Measurements from ENCODE around the gene EMILIN2. TPM values are rescaled to one million over a fixed set of nuclear protein-coding genes. Genes with fewer than 3 reads are reported as not detected.

EMILIN2 gene
- total RNA-seq, 2 donors from 2014 or later: 33.6 to 38.6 TPM

DNA sequence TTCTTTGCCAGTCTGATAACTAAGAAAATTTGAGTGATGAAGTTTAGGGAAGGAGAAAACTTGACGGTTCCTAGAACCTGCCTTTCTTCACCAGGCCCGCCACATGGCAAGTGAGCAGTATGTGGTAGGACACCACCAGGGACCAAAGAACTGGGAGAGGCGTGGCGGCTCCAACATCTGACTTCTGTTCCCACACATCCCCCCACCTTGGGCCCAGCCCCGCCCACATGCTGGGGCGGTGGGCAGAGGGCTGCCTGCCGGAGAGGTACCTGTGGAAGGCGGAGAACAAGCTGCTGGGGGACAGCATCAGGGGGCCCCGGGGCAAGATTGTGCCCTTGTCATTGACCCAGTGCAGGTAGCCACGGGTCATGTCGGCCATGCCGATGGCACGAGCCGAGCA is 75.0 kb downstream of the EMILIN2 start:
- H3K4me3 ChIP-seq: no peak overlapping the region
- peaks cover 9% of the 10 kb centered on the region for H3K4me1 ChIP-seq (replicated peaks)
- H3K27ac ChIP-seq: no peak overlapping the region
- no peak for DNase-seq (ENCODE audit: low spot score)
- intact Hi-C loops (cut with DNase I): no loop called here
- 95% methylated on average over 14 of the region's 14 CpGs for WGBS
- H3K27me3 ChIP-seq (replicated peaks; ENCODE audit: insufficient read depth): no peaks in the 10 kb centered on the region
- H3K9me3 ChIP-seq: no peaks in the 10 kb centered on the region
- TF ChIP-seq, protein P1, sequence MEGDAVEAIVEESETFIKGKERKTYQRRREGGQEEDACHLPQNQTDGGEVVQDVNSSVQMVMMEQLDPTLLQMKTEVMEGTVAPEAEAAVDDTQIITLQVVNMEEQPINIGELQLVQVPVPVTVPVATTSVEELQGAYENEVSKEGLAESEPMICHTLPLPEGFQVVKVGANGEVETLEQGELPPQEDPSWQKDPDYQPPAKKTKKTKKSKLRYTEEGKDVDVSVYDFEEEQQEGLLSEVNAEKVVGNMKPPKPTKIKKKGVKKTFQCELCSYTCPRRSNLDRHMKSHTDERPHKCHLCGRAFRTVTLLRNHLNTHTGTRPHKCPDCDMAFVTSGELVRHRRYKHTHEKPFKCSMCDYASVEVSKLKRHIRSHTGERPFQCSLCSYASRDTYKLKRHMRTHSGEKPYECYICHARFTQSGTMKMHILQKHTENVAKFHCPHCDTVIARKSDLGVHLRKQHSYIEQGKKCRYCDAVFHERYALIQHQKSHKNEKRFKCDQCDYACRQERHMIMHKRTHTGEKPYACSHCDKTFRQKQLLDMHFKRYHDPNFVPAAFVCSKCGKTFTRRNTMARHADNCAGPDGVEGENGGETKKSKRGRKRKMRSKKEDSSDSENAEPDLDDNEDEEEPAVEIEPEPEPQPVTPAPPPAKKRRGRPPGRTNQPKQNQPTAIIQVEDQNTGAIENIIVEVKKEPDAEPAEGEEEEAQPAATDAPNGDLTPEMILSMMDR (IDR thresholded peaks at IDR 0.05): no peak
- no peak for TF ChIP-seq POLR2AphosphoS5 (IDR thresholded peaks at IDR 0.05)
- no peak for TF ChIP-seq POLR2A (IDR thresholded peaks at IDR 0.05)
- peaks cover 0 to 13% of the 10 kb centered on the region in 2 donors for H3K36me3 ChIP-seq

DNA sequence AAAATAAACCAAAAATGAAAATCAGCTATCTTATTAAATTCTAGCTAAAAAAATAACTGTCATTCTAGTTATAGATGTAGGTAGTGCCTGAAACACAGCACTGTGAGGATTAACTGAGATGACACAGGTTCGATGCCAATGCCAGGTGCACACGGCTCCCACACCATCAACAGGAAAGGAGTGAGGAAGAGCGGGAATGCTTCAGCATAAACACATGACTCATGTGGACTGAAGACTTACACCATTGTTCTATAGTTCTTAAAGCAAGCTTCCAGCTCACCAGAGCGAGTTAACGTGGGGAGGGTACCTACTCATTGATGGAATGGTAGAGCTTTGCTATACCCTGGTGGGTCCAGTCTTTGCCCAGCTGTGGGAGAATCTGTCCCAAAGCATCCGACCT is 76.7 kb downstream of the EMILIN2 start:
- H3K36me3 ChIP-seq: peaks cover 0 to 13% of the 10 kb centered on the region in 2 donors
- 85% methylated on average over 6 of the region's 6 CpGs for WGBS

DNA sequence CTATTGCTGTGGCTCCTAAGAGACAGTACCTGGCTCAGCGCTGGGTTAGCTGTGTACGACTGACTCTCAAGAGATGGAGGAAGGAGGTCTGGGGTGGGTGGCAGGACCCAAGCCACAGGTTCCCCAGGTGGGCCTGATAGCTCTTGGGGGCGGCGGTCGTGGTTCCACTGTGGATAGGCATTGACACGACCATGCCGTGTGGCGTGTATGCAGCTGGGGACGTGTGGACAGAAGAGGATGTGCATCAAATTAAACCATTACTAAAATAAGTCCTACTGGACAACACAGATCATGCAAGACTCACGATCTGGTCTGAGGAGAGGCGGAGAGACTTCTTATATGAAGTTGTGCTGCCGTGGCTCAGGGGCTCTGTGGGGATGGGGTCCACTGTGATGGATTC is 78.1 kb downstream of the EMILIN2 start:
- H3K27me3 ChIP-seq (replicated peaks; ENCODE audit: insufficient read depth): no peaks in the 10 kb centered on the region
- intact Hi-C loops (cut with DNase I): no loop called here
- no peaks in the 10 kb centered on the region for H3K9me3 ChIP-seq
- TF ChIP-seq, protein P1 (IDR thresholded peaks at IDR 0.05): no peak
- TF ChIP-seq POLR2A (IDR thresholded peaks at IDR 0.05): no peak
- TF ChIP-seq POLR2AphosphoS5 (IDR thresholded peaks at IDR 0.05): no peak
- no peak for DNase-seq (ENCODE audit: low spot score)
- H3K36me3 ChIP-seq: peaks cover 0 to 13% of the 10 kb centered on the region in 2 donors
- 92% methylated on average over 12 of the region's 12 CpGs for WGBS
- no peaks in the 10 kb centered on the region for H3K4me1 ChIP-seq (replicated peaks)
- H3K4me3 ChIP-seq: no peak overlapping the region
- H3K27ac ChIP-seq: no peak overlapping the region

More for the DNA sequence above, 76.7 kb downstream of the EMILIN2 start:
- intact Hi-C loops (cut with DNase I): no loop called here
- Histone ChIP-seq H3K27ac (no peak overlapping the region), H3K4me1 (replicated peaks) (peaks cover 4% of the 10 kb centered on the region), H3K4me3 (no peak overlapping the region), H3K9me3 (no peaks in the 10 kb centered on the region), H3K27me3 (replicated peaks; ENCODE audit: insufficient read depth) (no peaks in the 10 kb centered on the region)
- TF ChIP-seq, protein P1 (IDR thresholded peaks at IDR 0.05): no peak
- no peak for TF ChIP-seq POLR2A (IDR thresholded peaks at IDR 0.05)
- TF ChIP-seq POLR2AphosphoS5 (IDR thresholded peaks at IDR 0.05): no peak
- DNase-seq (ENCODE audit: low spot score): no peak

DNA sequence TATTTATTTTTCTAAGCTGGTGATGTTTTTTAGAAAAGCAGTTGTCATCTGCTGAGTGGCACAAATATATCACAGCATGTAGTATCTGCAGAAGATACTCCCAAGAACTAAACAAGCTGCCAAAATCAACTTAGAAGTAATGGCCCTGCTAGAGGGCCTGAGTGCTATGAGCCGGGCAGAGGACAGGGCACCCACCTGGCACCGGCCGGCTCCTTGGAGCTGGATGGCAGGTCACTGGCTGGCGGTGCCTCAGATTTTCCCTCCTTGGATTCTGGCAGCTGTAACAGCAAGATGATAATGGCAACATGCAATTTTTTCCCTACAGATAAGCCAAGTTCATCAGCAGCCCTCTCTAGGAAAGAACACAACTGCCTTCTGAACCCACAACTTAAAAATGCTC is 79.7 kb downstream of the EMILIN2 start:
- TF ChIP-seq, protein P1 (IDR thresholded peaks at IDR 0.05): no peak
- TF ChIP-seq POLR2A (IDR thresholded peaks at IDR 0.05) (no peak), POLR2AphosphoS5 (IDR thresholded peaks at IDR 0.05) (no peak)
- DNase-seq (ENCODE audit: low spot score): no peak
- peaks cover 0 to 13% of the 10 kb centered on the region in 2 donors for H3K36me3 ChIP-seq
- H3K27me3 ChIP-seq (replicated peaks; ENCODE audit: insufficient read depth): no peaks in the 10 kb centered on the region
- no peaks in the 10 kb centered on the region for H3K9me3 ChIP-seq
- no peak overlapping the region for H3K4me3 ChIP-seq
- H3K27ac ChIP-seq: no peak overlapping the region
- WGBS: 78% methylated on average over 4 of the region's 4 CpGs
- intact Hi-C loops (cut with DNase I): no loop called here
- H3K4me1 ChIP-seq (replicated peaks): no peaks in the 10 kb centered on the region

DNA sequence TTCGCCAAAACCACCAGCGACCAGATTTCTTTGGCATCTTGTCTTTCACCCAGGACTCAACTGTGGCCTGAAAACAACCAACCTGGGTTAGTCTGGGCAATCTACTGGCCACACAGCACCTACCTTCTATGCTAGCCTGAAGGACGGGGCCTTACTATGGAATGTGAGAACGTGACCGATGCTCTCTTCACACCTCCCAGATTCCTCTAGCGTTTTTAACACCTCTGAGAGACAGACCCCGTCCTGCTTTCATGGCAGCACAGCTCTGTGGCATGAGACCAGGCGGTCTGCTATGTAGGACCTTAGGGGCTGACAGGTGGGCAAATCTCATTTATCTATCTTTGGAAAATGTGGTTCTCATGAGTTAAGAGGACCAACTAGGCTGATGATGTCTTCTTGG is 80.9 kb downstream of the EMILIN2 start:
- no peak for DNase-seq (ENCODE audit: low spot score)
- Histone ChIP-seq H3K4me3 (no peak overlapping the region), H3K9me3 (no peaks in the 10 kb centered on the region), H3K27me3 (replicated peaks; ENCODE audit: insufficient read depth) (no peaks in the 10 kb centered on the region), H3K36me3 (peaks cover 0 to 13% of the 10 kb centered on the region in 2 donors), H3K4me1 (replicated peaks) (no peaks in the 10 kb centered on the region), H3K27ac (no peak overlapping the region)
- intact Hi-C loops (cut with DNase I): no loop called here
- 88% methylated on average over 8 of the region's 8 CpGs for WGBS
- TF ChIP-seq POLR2AphosphoS5 (IDR thresholded peaks at IDR 0.05): no peak
- TF ChIP-seq POLR2A (IDR thresholded peaks at IDR 0.05): no peak
- TF ChIP-seq, protein P1 (IDR thresholded peaks at IDR 0.05): no peak

Measured in prostate gland (tissue), 2 donors.